Measurements from ENCODE around the gene SRCIN1. TPM values are rescaled to one million over a fixed set of nuclear protein-coding genes. Genes with fewer than 3 reads are reported as not detected.
A peak's percentile ranks its signal among the peaks of the same experiment; 100 is the strongest.
"Not testable (repeated sequence)": the region's sequence is repeated elsewhere in the genome, so short reads cannot be mapped to it uniquely, and the experiment has no call there.

Gene SRCIN1
- total and polyA plus RNA-seq, 7 experiments from 2014 or later, result 0.15 to 0.40 (median 0.23) TPM; not detected in 3

GRCh38 chr17:38528141-38528540 is 77.6 kb downstream of the SRCIN1 start:
- POLR2A ChIA-PET; intact Hi-C loops (cut with micrococcal nuclease); H3K36me3 ChIP-seq (ENCODE audit: control insufficient read depth in 2 of 3, insufficient read depth in 3 of 3, low read length in 3 of 3); H3K4me1 ChIP-seq (ENCODE audit: control insufficient read depth in 2 of 2, insufficient read depth in 2 of 2, low read length in 2 of 2); H3K9me3 Mint-ChIP-seq; H3K4me1 Mint-ChIP-seq; H3K27ac Mint-ChIP-seq; H3K9me3 ChIP-seq (ENCODE audit: control insufficient read depth in 2 of 3, low read length in 3 of 3); H3K4me3 ChIP-seq (ENCODE audit: low read length); DNase-seq; H3K27me3 ChIP-seq (ENCODE audit: control insufficient read depth in 2 of 2, insufficient read depth in 2 of 2, low read length in 2 of 2); H3K27ac ChIP-seq (ENCODE audit: low read depth, low read length); H3K36me3 Mint-ChIP-seq; H3K4me3 Mint-ChIP-seq; ATAC-seq; CTCF ChIA-PET: not testable (repeated sequence)
- H3K27me3 Mint-ChIP-seq, result peaks cover 7 to 38% (median 24%) of the 10 kb centered on the region in 5 donors

- H3K9me3 ChIP-seq (ENCODE audit: control insufficient read depth in 2 of 3, low read length in 3 of 3); H3K36me3 Mint-ChIP-seq; ATAC-seq; H3K4me3 Mint-ChIP-seq; H3K4me1 ChIP-seq (ENCODE audit: control insufficient read depth in 2 of 2, insufficient read depth in 2 of 2, low read length in 2 of 2); H3K27ac Mint-ChIP-seq; DNase-seq; CTCF ChIA-PET; POLR2A ChIA-PET; H3K36me3 ChIP-seq (ENCODE audit: control insufficient read depth in 2 of 3, insufficient read depth in 3 of 3, low read length in 3 of 3); H3K4me1 Mint-ChIP-seq; intact Hi-C loops (cut with micrococcal nuclease); H3K27me3 ChIP-seq (ENCODE audit: control insufficient read depth in 2 of 2, insufficient read depth in 2 of 2, low read length in 2 of 2); H3K4me3 ChIP-seq (ENCODE audit: low read length); H3K27ac ChIP-seq (ENCODE audit: low read depth, low read length); H3K9me3 Mint-ChIP-seq: not testable (repeated sequence)
- peaks cover 7 to 28% (median 18%) of the 10 kb centered on the region in 5 donors for H3K27me3 Mint-ChIP-seq
These were observed 79.2 kb downstream of the SRCIN1 start for GRCh38 chr17:38526526-38526925.

GRCh38 chr17:38512473-38513058 is 93.2 kb downstream of the SRCIN1 start:
- Mint-ChIP-seq H3K27ac (no peak overlapping the region), H3K4me1 (peaks cover 8 to 20% (median 11%) of the 10 kb centered on the region in 7 donors), H3K36me3 (peaks cover 0 to 4% (median 0%) of the 10 kb centered on the region in 5 donors), H3K27me3 (peaks cover 40 to 46% (median 45%) of the 10 kb centered on the region in 5 donors), H3K4me3 (no peak overlapping the region), H3K9me3 (peaks cover 0 to 1% (median 0%) of the 10 kb centered on the region in 11 donors)
- DNase-seq, result no peak
- intact Hi-C loops (cut with micrococcal nuclease), result no loop called here
- ChIA-PET POLR2A (no interaction called here), CTCF (no interaction called here)
- no peak overlapping the region for H3K27ac ChIP-seq (ENCODE audit: low read depth, low read length)
- ATAC-seq, result no peak
- peaks cover 0 to 4% of the 10 kb centered on the region in 2 donors for H3K4me1 ChIP-seq (ENCODE audit: control insufficient read depth in 2 of 2, insufficient read depth in 2 of 2, low read length in 2 of 2)
- no peak overlapping the region for H3K4me3 ChIP-seq (ENCODE audit: low read length)
- no peaks in the 10 kb centered on the region for H3K36me3 ChIP-seq (ENCODE audit: control insufficient read depth in 2 of 3, insufficient read depth in 3 of 3, low read length in 3 of 3)
- H3K9me3 ChIP-seq (ENCODE audit: control insufficient read depth in 2 of 3, low read length in 3 of 3), result no peaks in the 10 kb centered on the region
- H3K27me3 ChIP-seq (ENCODE audit: control insufficient read depth in 2 of 2, insufficient read depth in 2 of 2, low read length in 2 of 2), result peaks cover 0 to 8% of the 10 kb centered on the region in 2 donors

- Histone ChIP-seq H3K27ac (ENCODE audit: low read depth, low read length) (no peak overlapping the region), H3K4me3 (ENCODE audit: low read length) (no peak overlapping the region), H3K36me3 (ENCODE audit: control insufficient read depth in 2 of 3, insufficient read depth in 3 of 3, low read length in 3 of 3) (no peaks in the 10 kb centered on the region), H3K9me3 (ENCODE audit: control insufficient read depth in 2 of 3, low read length in 3 of 3) (no peaks in the 10 kb centered on the region), H3K27me3 (ENCODE audit: control insufficient read depth in 2 of 2, insufficient read depth in 2 of 2, low read length in 2 of 2) (peaks cover 0 to 8% of the 10 kb centered on the region in 2 donors), H3K4me1 (ENCODE audit: control insufficient read depth in 2 of 2, insufficient read depth in 2 of 2, low read length in 2 of 2) (peaks cover 0 to 4% of the 10 kb centered on the region in 2 donors)
- POLR2A ChIA-PET, result no interaction called here
- CTCF ChIA-PET, result interaction anchor here (0.7 kb wide), 1 partner anchor 220 kb away, joined by 3 read pairs; no protein-coding TSS in a partner anchor
- H3K4me3 Mint-ChIP-seq, result peak overlapping the region in 9 of 10 donors; percentile 39 to 75 (median 54)
- DNase-seq (no peak), ATAC-seq (no peak)
- intact Hi-C loops (cut with micrococcal nuclease), result no loop called here
- H3K27me3 Mint-ChIP-seq, result peaks cover 44 to 50% (median 46%) of the 10 kb centered on the region in 5 donors
- H3K36me3 Mint-ChIP-seq, result peaks cover 0 to 4% (median 0%) of the 10 kb centered on the region in 5 donors
- H3K27ac Mint-ChIP-seq, result no peak overlapping the region
- peaks cover 0 to 1% (median 0%) of the 10 kb centered on the region in 11 donors for H3K9me3 Mint-ChIP-seq
- peaks cover 8 to 20% (median 11%) of the 10 kb centered on the region in 7 donors for H3K4me1 Mint-ChIP-seq
These were observed 94.3 kb downstream of the SRCIN1 start for GRCh38 chr17:38511150-38512108.

- ChIA-PET POLR2A (no interaction called here), CTCF (interaction anchor here (0.7 kb wide), 1 partner anchor 220 kb away, joined by 3 read pairs; no protein-coding TSS in a partner anchor)
- H3K27ac Mint-ChIP-seq, result no peak overlapping the region
- Histone ChIP-seq H3K4me1 (ENCODE audit: control insufficient read depth in 2 of 2, insufficient read depth in 2 of 2, low read length in 2 of 2) (peaks cover 0 to 4% of the 10 kb centered on the region in 2 donors), H3K9me3 (ENCODE audit: control insufficient read depth in 2 of 3, low read length in 3 of 3) (no peaks in the 10 kb centered on the region), H3K4me3 (ENCODE audit: low read length) (no peak overlapping the region), H3K36me3 (ENCODE audit: control insufficient read depth in 2 of 3, insufficient read depth in 3 of 3, low read length in 3 of 3) (no peaks in the 10 kb centered on the region), H3K27ac (ENCODE audit: low read depth, low read length) (no peak overlapping the region), H3K27me3 (ENCODE audit: control insufficient read depth in 2 of 2, insufficient read depth in 2 of 2, low read length in 2 of 2) (peaks cover 0 to 8% of the 10 kb centered on the region in 2 donors)
- intact Hi-C loops (cut with micrococcal nuclease), result no loop called here
- DNase-seq (no peak), ATAC-seq (peak; percentile 33)
- H3K4me1 Mint-ChIP-seq, result peaks cover 8 to 20% (median 11%) of the 10 kb centered on the region in 7 donors
- peak overlapping the region in 8 of 10 donors; percentile 24 to 95 (median 55) for H3K4me3 Mint-ChIP-seq
- H3K27me3 Mint-ChIP-seq, result peaks cover 44 to 50% (median 46%) of the 10 kb centered on the region in 5 donors
- peaks cover 0 to 1% (median 0%) of the 10 kb centered on the region in 11 donors for H3K9me3 Mint-ChIP-seq
- peaks cover 0 to 4% (median 0%) of the 10 kb centered on the region in 5 donors for H3K36me3 Mint-ChIP-seq
These were observed 95.2 kb downstream of the SRCIN1 start for GRCh38 chr17:38510421-38511149.

GRCh38 chr17:38509772-38510420 is 95.9 kb downstream of the SRCIN1 start:
- Histone ChIP-seq H3K27ac (ENCODE audit: low read depth, low read length) (no peak overlapping the region), H3K27me3 (ENCODE audit: control insufficient read depth in 2 of 2, insufficient read depth in 2 of 2, low read length in 2 of 2) (peaks cover 0 to 8% of the 10 kb centered on the region in 2 donors), H3K36me3 (ENCODE audit: control insufficient read depth in 2 of 3, insufficient read depth in 3 of 3, low read length in 3 of 3) (no peaks in the 10 kb centered on the region), H3K4me3 (ENCODE audit: low read length) (peak overlapping the region; percentile 30), H3K9me3 (ENCODE audit: control insufficient read depth in 2 of 3, low read length in 3 of 3) (no peaks in the 10 kb centered on the region), H3K4me1 (ENCODE audit: control insufficient read depth in 2 of 2, insufficient read depth in 2 of 2, low read length in 2 of 2) (peaks cover 0 to 4% of the 10 kb centered on the region in 2 donors)
- peaks cover 40 to 48% (median 45%) of the 10 kb centered on the region in 5 donors for H3K27me3 Mint-ChIP-seq
- peak overlapping the region; percentile 67 to 95 (median 90) for H3K4me3 Mint-ChIP-seq
- peak; percentile 16 for ATAC-seq
- H3K27ac Mint-ChIP-seq, result peak overlapping the region in 1 of 9 donors; percentile 32
- intact Hi-C loops (cut with micrococcal nuclease), result no loop called here
- H3K9me3 Mint-ChIP-seq, result peaks cover 0 to 1% (median 0%) of the 10 kb centered on the region in 11 donors
- CTCF ChIA-PET, result no interaction called here
- peaks cover 0 to 4% (median 0%) of the 10 kb centered on the region in 5 donors for H3K36me3 Mint-ChIP-seq
- no peak for DNase-seq
- peaks cover 8 to 20% (median 11%) of the 10 kb centered on the region in 7 donors for H3K4me1 Mint-ChIP-seq
- POLR2A ChIA-PET, result no interaction called here

Measured in naive thymus-derived CD4-positive, alpha-beta T cell (primary cell).